Measurements from ENCODE around the gene PPIG.

GRCh38 chr2:169656164-169656563, 72.0 kb downstream of the PPIG start:
- no peak for TF ChIP-seq POLR2A (IDR thresholded peaks at IDR 0.05)
- TF ChIP-seq, protein P1, sequence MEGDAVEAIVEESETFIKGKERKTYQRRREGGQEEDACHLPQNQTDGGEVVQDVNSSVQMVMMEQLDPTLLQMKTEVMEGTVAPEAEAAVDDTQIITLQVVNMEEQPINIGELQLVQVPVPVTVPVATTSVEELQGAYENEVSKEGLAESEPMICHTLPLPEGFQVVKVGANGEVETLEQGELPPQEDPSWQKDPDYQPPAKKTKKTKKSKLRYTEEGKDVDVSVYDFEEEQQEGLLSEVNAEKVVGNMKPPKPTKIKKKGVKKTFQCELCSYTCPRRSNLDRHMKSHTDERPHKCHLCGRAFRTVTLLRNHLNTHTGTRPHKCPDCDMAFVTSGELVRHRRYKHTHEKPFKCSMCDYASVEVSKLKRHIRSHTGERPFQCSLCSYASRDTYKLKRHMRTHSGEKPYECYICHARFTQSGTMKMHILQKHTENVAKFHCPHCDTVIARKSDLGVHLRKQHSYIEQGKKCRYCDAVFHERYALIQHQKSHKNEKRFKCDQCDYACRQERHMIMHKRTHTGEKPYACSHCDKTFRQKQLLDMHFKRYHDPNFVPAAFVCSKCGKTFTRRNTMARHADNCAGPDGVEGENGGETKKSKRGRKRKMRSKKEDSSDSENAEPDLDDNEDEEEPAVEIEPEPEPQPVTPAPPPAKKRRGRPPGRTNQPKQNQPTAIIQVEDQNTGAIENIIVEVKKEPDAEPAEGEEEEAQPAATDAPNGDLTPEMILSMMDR (IDR thresholded peaks at IDR 0.05), result no peak
